ENCODE measurements around the gene GAL.
A peak's percentile ranks its signal among the peaks of the same experiment; 100 is the strongest.

Gene GAL

DNA sequence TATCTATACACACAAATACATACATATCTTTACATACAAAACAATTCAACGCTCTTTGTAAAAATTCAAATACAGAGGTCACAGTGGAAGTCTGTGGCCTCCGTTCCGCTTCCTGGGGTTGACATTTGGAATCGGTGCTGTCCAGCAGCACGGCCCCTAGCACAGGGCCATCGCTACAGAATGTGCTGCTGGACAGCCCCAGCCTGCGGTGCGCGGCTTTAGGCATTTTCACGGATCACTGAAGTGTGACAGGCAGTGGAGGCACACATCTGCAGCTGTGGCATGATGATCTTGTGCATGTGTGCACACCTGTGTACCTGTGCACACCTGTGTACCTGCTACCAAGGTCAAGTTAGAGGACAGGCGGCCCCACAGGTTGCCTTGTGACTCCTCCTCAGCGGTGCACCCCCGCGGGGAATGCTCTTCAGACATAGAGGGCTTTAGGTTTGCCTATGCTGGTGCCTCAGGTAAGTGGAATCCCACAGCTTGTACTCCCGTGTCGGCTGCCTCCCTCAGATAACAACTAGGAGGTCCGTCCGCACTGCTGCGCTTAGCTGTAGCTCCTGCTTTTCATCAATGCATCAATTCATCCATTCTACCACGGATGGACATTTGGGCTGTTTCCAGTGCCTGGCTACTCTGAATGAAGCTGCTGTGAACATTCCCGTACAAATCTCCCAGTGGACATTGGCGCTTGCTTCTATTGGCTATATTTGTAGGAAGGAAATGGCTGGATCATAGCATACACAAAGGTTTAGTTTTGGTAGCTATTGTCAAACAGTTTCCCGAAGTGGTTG is 29.9 kb downstream of the GAL start:
- DNase-seq: no peak

DNA sequence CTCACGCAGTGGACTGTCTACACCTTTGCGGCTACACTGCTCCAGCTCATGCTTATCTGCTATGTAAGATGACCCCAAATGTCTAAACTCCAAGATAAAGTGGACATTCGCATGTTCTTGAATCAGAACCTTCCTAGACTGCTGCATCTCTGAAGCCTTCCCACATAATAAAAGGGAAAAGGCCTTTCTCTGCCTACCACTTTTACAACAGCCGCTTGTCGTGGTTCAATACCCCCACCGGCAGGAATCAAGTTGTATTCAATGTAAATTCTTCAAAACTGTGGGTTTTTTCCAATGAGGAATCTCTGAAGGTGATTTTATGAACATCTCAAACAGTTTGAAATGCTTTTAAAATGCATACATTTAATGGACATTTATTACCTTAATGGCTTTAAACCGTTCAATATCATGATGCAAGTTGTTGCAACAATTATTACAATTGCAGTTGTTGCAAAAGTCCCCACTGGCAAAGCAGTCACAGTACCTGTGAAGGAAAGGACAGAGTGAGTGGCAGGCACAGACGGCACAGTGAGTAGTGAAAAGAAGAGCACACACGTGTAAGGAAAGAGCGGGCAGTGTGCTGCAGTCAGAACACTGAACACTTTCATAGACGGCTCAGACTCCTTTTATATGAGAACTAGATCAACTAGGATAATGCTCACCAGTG is 31.2 kb downstream of the GAL start:
- no peak for DNase-seq

DNA sequence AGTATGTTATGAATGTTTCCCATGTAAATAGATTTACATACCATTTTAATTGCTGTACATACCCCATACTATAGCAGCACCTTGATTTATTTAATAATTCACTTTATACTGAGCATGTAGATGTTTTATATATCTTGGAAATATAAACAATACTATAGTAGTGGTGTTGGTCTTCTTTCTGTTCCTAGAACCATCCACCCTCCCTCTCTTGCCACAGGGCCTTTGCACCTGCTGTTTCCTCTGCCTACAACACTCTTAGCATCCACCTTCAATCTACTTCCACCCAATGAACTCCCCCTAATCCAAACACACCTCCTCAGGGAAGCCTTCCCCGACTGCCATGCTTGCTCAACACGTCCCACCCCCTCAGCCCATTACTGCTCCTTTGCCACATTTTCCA is 36.7 kb downstream of the GAL start:
- DNase-seq: no peak

DNA sequence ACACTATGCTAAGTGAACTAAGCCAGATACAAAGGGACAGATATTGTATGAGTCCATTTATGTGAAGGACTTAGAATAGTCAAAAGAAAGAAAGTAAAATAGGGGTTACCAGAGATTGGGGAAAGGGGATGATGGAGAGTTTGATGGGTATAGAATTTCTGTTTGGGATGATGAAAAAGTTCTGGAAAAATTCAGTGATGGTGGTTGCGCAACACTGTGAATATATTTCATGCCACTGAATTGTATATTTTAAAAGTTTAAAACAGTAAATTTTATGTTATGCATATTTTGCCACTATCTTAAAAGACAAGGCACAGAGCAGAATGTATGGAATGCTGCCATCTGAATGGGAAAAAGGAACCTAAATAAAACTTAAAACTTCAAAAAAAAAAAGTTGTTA is 37.8 kb downstream of the GAL start:
- DNase-seq: no peak

DNA sequence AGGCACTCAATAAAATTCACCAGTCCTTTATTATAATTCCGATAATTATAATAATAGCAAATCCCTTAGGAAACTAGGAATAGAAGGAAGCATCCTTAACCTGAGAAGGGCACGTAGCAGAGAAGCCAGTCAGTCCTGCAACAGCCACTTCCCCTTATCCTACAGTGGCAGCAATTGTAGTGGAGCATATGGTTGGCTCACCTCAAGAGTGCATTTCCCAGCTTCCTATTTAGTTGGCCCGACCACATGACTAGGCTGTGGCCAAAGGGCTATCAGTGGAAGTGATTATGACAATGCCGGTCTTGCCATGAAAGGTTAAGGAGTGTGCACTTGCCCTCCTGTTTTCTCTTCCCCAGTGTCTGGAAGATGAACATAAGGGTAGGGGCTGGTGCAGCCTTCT is 39.9 kb downstream of the GAL start:
- DNase-seq: no peak

DNA sequence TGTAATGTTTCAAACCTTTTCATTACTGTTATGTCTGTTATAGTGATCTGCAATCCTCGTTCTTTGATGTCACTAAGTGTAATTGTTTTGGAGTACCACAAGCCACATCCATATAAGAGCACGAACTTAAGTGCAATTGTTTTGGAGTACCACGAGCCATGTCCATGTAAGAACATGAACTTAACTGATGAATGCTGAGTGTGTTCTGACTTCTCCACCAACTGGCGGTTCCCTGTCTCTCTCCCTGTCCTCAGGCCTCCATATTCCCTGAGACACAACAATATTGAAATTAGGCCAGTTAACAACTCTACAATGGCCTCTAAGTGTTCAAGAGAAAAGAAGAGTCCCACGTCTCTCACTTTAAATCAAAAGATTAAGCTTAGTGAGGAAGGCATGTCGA is 43.4 kb downstream of the GAL start:
- DNase-seq: no peak

DNA sequence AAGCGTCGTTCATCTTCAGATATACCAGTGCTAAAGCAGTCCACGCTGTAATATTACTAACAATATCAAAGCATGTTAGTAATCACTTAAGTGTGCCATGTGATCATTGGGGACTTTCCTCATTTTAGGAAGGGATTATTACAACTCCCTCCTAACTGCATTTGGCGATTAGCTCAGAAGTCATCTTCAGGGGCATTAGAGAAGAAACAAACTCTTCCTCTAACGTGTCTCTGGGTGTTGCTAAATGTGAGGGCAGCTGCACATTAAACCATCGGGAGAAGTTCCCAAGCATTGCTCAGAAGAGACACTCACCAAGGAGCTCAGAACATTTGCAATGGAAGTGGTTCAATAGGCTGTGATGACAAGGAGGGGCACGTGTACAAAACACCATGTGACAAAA is 49.8 kb downstream of the GAL start:
- peak; percentile 23 for DNase-seq

DNA sequence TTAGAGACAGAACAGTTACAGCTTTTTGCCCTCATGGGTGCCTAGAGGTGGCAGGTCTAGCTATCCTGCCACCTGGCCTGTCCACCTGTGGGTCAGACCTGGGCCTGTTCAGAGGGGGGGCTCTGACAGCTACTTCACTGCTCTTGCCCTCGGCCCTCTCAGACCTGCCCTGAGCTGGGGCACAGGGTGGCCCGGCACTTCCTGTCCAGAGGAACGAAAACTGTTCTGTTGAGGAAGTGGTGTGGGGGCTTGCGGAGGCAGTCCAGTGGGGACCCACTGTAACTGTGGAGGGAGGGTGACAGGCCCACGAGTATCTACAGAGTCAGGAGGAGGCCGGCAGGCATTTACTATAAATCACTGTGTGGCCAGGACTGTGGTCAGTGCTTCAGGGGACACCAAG is 50.8 kb downstream of the GAL start:
- DNase-seq: peak; percentile 25

DNA sequence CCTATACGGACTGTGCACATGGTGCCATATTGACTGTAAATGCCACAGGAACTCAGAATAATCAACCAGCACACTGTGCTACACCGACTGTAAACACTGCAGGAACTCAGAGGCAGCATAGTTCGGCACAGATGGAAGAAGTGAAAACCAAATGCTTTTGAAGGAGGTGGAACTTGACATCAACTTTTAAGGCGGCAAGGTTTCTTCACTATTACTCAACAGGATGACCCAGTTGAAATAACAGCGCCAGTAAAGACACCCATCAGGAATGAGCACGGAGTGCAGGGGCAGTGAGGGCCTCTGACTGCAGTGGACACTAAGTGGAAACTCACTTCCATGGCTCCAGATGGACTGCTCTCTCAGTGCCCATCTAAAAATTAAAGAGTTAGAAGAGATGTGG is 51.3 kb downstream of the GAL start:
- peak; percentile 8 for DNase-seq
